Measurements from ENCODE around the gene SPANXN5. TPM values are rescaled to one million over a fixed set of nuclear protein-coding genes. Genes with fewer than 3 reads are reported as not detected.
"Not testable (repeated sequence)": the region's sequence is repeated elsewhere in the genome, so short reads cannot be mapped to it uniquely, and the experiment has no call there.

Gene SPANXN5, protein sequence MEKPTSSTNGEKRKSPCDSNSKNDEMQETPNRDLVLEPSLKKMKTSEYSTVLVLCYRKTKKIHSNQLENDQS
- not detected for polyA plus RNA-seq (ENCODE audit: insufficient read length in 4 of 4)

DNA sequence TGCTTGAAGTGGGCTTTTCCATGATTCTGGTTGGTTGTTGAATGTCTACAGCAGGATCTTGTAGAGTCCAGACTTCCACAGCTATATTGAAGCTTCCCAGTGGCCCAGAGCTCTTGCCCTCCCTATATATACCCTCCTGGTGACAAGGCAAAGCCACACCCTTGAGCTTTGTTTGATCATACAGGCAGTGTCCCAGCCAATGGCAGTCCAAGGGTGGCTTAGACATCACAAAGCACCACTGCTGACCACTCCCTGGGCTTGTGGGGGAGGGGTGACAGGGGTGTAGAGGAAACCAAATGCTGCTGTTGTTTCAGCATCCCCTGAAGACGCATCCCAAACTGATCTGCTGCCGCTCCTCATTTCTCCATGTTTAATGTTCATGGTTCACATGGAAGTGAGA, at the start of gene SPANXN5:
TSS of gene SPANXN5 (minus strand) at position 101 of the 400 bp plus-strand sequence. CDS start at position 22, 79 bp downstream.
- not testable (repeated sequence) for DNase-seq (ENCODE audit: low read depth in 4 of 4, low spot score in 3 of 4)

DNA sequence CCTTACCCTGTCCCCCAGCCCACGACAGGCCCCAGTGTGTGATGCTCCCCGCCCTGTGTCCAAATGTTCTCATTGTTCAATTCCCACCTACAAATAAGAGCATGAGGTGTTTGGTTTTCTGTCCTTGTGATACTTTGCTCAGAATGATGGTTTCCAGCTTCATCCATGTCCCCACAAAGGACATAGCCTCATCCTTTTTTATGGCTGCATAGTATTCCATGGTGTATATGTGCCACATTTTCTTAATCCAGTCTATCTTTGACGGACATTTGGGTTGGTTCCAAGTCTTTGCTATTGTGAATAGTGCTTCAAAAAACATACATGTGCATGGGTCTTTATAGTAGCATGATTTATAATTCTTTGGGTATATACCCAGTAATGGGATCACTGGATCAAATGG, 46.4 kb upstream of the SPANXN5 start:
- DNase-seq (ENCODE audit: low read depth in 4 of 4, low spot score in 3 of 4), result not testable (repeated sequence)

DNA sequence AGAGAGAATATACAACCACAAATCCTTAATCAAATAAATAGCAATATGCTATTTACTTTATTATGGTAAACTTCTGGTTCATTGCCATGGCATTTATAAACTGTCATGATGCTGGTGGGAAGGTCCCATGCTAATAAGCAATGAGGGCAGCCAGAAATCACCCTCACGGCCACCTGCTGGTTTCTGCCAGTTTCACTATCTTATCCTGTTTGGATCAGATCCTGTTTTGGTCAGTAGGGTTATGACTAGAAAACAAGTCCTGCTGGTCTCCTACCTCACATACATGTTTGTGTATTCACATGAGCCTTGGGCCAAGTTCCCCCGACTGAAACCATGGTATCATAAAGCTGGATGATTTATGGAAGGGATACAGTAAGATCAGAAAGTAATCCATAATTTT, 41.9 kb upstream of the SPANXN5 start:
- no peak for DNase-seq (ENCODE audit: low read depth in 4 of 4, low spot score in 3 of 4)

- no peak for DNase-seq (ENCODE audit: low read depth in 4 of 4, low spot score in 3 of 4)
Measured at GRCh38 chrX:52830551-52830950, 33.3 kb upstream of the SPANXN5 start.

DNA sequence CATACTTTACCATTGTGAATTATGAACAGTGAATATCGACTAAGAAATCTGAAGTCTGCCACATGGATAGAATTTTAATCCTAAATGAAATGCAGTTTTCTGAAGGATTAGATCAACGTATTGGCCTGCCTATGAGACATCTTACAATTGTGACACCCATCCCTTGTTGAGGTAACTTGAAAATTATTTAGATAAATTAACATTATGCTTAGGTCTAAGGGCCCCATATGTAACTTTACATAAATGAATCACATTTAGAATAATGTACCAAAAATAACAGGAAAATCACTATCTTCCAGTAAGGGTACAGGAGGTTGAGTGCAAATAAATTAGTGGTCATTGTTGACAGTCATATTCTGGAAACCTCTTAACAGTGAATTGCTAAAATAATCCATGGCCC, 27.4 kb upstream of the SPANXN5 start:
- no peak for DNase-seq (ENCODE audit: low read depth in 4 of 4, low spot score in 3 of 4)

DNA sequence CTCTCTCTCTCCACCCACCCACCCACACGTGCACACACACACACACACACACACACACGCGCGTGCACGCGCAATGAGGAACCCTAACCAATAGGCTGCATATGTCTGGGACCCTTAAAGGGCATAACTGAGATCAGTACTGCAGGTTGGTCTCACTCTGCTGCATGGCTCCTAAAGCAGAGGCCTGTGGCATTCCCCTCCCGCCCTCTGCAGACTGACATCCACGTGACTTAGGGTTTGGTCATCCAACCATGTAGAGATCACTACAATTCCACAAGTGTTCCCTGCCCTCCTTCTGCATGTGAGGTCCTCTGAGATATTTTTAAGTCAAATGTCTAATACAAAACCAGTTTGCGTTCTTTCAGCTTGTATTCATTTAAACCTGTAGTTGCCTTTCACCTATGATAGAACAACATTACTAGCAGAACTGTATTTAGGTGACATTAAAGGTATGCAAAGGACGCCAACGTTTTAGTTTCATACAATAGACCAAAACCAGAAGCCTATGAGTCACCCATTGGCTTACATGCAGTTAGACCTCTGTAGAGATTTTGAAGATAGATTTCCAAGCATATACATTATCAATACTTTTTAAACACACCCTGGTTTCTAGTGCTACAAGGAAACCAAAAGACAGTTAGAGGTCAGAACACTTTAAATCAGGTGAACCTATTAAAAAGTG, 24.0 kb upstream of the SPANXN5 start:
- DNase-seq (ENCODE audit: low read depth in 4 of 4, low spot score in 3 of 4), result no peak

DNA sequence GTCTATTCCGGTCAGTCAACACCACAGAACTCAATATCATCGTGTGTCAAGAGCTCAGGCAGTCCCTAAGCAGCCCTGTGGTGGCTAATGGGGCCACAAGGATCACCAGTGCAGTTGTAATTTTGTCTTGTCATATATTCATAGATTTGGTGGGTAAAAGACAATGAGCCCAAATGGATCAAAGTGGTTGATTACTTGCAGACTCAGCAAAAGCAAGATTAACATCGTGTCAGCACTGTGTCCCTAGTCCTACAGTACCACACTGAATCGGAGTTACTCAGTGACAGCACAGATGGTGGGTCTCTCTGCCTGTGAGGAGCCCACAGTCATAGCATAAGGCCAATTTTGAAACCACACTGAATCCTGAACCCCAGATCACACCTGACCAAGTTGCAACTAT, 22.6 kb upstream of the SPANXN5 start:
- DNase-seq (ENCODE audit: low read depth in 4 of 4, low spot score in 3 of 4), result no peak

DNA sequence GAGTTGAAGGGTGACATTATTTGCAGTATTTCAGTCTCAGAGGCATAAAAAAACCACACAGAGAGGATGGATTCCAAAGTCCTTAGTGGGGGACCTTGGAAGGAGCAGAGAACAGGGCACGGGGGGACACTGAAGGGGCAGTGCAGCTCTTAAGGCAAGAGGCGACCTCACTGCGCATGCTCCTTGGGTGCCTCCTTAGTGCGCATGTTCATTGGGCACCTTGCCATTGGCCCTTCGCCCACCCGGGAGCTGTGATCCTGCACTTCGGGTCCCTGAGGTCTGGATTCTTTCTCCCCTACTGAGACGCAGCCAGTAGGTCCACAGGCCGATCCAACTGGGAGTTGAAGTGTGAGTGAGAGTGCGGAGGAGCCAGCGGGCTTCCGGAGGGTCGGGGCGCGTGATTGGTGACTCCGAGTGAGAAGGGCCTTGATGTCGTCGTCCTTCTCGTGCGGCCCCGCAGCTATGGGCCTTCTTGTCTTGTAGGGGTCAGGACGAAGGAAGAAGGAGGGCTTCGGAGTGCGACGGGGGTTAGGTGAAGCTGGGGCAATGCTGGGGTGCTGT, 13.9 kb upstream of the SPANXN5 start, which contains the start of gene XAGE5:
TSS of gene XAGE5 (plus strand) at position 223 of the 561 bp plus-strand sequence. CDS start 1,280 bp downstream, outside the sequence.
- DNase-seq (ENCODE audit: low read depth in 4 of 4, low spot score in 3 of 4), result no peak

GRCh38 chrX:52804876-52805275, 7.6 kb upstream of the SPANXN5 start:
- not testable (repeated sequence) for DNase-seq (ENCODE audit: low read depth in 4 of 4, low spot score in 3 of 4)

GRCh38 chrX:52773504-52773903, 23.7 kb downstream of the SPANXN5 start:
- not testable (repeated sequence) for DNase-seq (ENCODE audit: low read depth in 4 of 4, low spot score in 3 of 4)

DNA sequence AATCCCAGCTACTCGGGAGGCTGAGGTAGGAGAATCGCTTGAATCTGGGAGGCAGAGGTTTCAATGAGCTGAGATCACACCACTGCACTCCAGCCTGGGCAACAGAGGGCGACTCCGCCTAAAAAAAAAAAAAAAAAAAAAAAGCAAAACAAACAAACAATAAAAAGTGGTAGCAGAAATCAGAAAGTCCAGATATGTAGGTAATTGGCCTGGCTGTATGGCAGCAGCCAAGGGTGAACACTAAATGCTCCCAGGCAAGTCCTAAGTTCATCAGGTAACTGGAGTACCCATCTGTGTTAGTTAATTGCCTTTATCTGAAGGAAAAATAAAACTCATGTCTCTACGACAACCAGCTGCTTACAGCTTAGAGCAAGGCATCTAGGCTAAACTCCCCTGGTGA, 31.2 kb downstream of the SPANXN5 start:
- not testable (repeated sequence) for DNase-seq (ENCODE audit: low read depth in 4 of 4, low spot score in 3 of 4)

DNA sequence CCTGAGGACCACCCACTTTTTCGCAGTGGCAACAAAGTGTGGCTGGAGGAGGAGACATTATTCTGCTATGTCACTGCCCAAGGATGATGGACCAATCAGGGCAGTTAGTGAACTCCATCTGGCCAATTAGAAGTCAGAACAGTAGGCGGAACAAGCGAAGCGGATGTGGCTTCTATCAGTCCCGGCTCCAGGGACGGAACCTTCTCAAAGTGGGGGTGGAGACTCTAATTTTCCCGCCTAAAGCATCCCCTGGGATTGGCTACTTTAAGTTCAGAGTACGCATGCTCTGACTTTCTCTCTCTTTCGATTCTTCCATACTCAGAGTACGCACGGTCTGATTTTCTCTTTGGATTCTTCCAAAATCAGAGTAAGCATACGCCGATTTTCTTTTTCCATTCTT, 46.3 kb downstream of the SPANXN5 start, which contains the start of gene SSX2B:
TSS of gene SSX2B (plus strand) at position 301 of the 400 bp plus-strand sequence. CDS start 1,429 bp downstream, outside the sequence.
- not testable (repeated sequence) for DNase-seq (ENCODE audit: low read depth in 4 of 4, low spot score in 3 of 4)

Other genes with a start within 250 kb of the SPANXN5 start
- not detected for gene SSX7, start 142.5 kb downstream of the SPANXN5 start, polyA plus RNA-seq (ENCODE audit: insufficient read length in 4 of 4)
- not detected for gene SSX2, start 90.2 kb downstream of the SPANXN5 start, polyA plus RNA-seq (ENCODE audit: insufficient read length in 4 of 4)
- under 1 TPM in 1 of 4 donors, not detected in 3; 0.08 TPM for gene SSX2B, start 46.2 kb downstream of the SPANXN5 start, polyA plus RNA-seq (ENCODE audit: insufficient read length in 4 of 4)
- gene XAGE5, start 13.9 kb upstream of the SPANXN5 start, polyA plus RNA-seq (ENCODE audit: insufficient read length in 4 of 4), result not detected
- gene XAGE3, start 70.7 kb upstream of the SPANXN5 start, polyA plus RNA-seq (ENCODE audit: insufficient read length in 4 of 4), result not detected
- gene FAM156B, start 99.9 kb upstream of the SPANXN5 start, polyA plus RNA-seq (ENCODE audit: insufficient read length in 4 of 4), result 10 to 100 TPM; 11.3 to 17.7 (median 14.8) TPM
- 10 to 100 TPM; 22.3 to 27.2 (median 26.9) TPM for gene FAM156A, start 161.1 kb upstream of the SPANXN5 start, polyA plus RNA-seq (ENCODE audit: insufficient read length in 4 of 4)